ENCODE results near the gene C2orf72.

The C2orf72 gene

GRCh38 chr2:230990899-230991150 lies 46.5 kb upstream of the C2orf72 start:
- no peaks in the 10 kb centered on the region for H3K36me3 ChIP-seq (ENCODE audit: insufficient read depth, low read length)
- no peak overlapping the region for H3K4me2 ChIP-seq (ENCODE audit: low read depth, low read length, poor library complexity, severe bottlenecking)
- H3K27me3 ChIP-seq (ENCODE audit: insufficient read depth, low read length, poor library complexity, severe bottlenecking), result no peaks in the 10 kb centered on the region
- peaks cover 4% of the 10 kb centered on the region for H3K4me1 ChIP-seq (ENCODE audit: insufficient read depth, low read length, poor library complexity, severe bottlenecking)
- H3K4me3 ChIP-seq (ENCODE audit: low read length, poor library complexity, severe bottlenecking), result no peak overlapping the region
- no peaks in the 10 kb centered on the region for H3F3A ChIP-seq (ENCODE audit: low read depth)
- H4K20me1 ChIP-seq (ENCODE audit: insufficient read depth, low read length, poor library complexity, severe bottlenecking), result no peaks in the 10 kb centered on the region
- H3K79me2 ChIP-seq (ENCODE audit: insufficient read depth, low read length), result no peaks in the 10 kb centered on the region
- no peak overlapping the region for H3K9ac ChIP-seq (ENCODE audit: low read depth, low read length, poor library complexity, severe bottlenecking)
- H3K9me2 ChIP-seq (replicated peaks; ENCODE audit: low read depth, low read length), result no peaks in the 10 kb centered on the region
- TF ChIP-seq CTCF (conservative IDR thresholded peaks at IDR 0.05; ENCODE audit: low read length) (no peak), EZH2phosphoT487 (IDR thresholded peaks at IDR 0.05; ENCODE audit: borderline replicate concordance) (no peak)
- H2AFZ ChIP-seq (ENCODE audit: low read length), result no peak overlapping the region
- H3K9me3 ChIP-seq (ENCODE audit: insufficient read depth, low read depth, low read length), result no peaks in the 10 kb centered on the region

- H3K27me3 ChIP-seq (ENCODE audit: insufficient read depth, low read length, poor library complexity, severe bottlenecking), result no peaks in the 10 kb centered on the region
- peaks cover 4% of the 10 kb centered on the region for H3K4me1 ChIP-seq (ENCODE audit: insufficient read depth, low read length, poor library complexity, severe bottlenecking)
- H3K4me2 ChIP-seq (ENCODE audit: low read depth, low read length, poor library complexity, severe bottlenecking), result no peak overlapping the region
- H3F3A ChIP-seq (ENCODE audit: low read depth), result no peaks in the 10 kb centered on the region
- no peak overlapping the region for H3K9ac ChIP-seq (ENCODE audit: low read depth, low read length, poor library complexity, severe bottlenecking)
- H3K36me3 ChIP-seq (ENCODE audit: insufficient read depth, low read length), result no peaks in the 10 kb centered on the region
- H3K79me2 ChIP-seq (ENCODE audit: insufficient read depth, low read length), result no peaks in the 10 kb centered on the region
- TF ChIP-seq EZH2phosphoT487 (IDR thresholded peaks at IDR 0.05; ENCODE audit: borderline replicate concordance) (no peak), CTCF (conservative IDR thresholded peaks at IDR 0.05; ENCODE audit: low read length) (no peak)
- no peak overlapping the region for H2AFZ ChIP-seq (ENCODE audit: low read length)
- H3K4me3 ChIP-seq (ENCODE audit: low read length, poor library complexity, severe bottlenecking), result no peak overlapping the region
- H3K9me3 ChIP-seq (ENCODE audit: insufficient read depth, low read depth, low read length), result no peaks in the 10 kb centered on the region
- no peaks in the 10 kb centered on the region for H3K9me2 ChIP-seq (replicated peaks; ENCODE audit: low read depth, low read length)
- H4K20me1 ChIP-seq (ENCODE audit: insufficient read depth, low read length, poor library complexity, severe bottlenecking), result no peaks in the 10 kb centered on the region
These were observed 45.7 kb upstream of the C2orf72 start for GRCh38 chr2:230991598-230991997.

GRCh38 chr2:230995821-230996220 lies 41.5 kb upstream of the C2orf72 start, which contains the start of gene SPATA3:
Gene SPATA3, plus strand, starts transcription at chr2:230996121. Its CDS starts 113 bp downstream, at chr2:230996234.
- H3K79me2 ChIP-seq (ENCODE audit: insufficient read depth, low read length), result no peaks in the 10 kb centered on the region
- no peaks in the 10 kb centered on the region for H3K4me1 ChIP-seq (ENCODE audit: insufficient read depth, low read length, poor library complexity, severe bottlenecking)
- no peaks in the 10 kb centered on the region for H3K9me2 ChIP-seq (replicated peaks; ENCODE audit: low read depth, low read length)
- no peaks in the 10 kb centered on the region for H3F3A ChIP-seq (ENCODE audit: low read depth)
- TF ChIP-seq CTCF (conservative IDR thresholded peaks at IDR 0.05; ENCODE audit: low read length), result no peak
- no peak for TF ChIP-seq EZH2phosphoT487 (IDR thresholded peaks at IDR 0.05; ENCODE audit: borderline replicate concordance)
- H2AFZ ChIP-seq (ENCODE audit: low read length), result no peak within 1 kb of the TSS
- H3K4me2 ChIP-seq (ENCODE audit: low read depth, low read length, poor library complexity, severe bottlenecking), result no peak within 1 kb of the TSS
- H3K9me3 ChIP-seq (ENCODE audit: insufficient read depth, low read depth, low read length), result no peaks in the 10 kb centered on the region
- H4K20me1 ChIP-seq (ENCODE audit: insufficient read depth, low read length, poor library complexity, severe bottlenecking), result no peaks in the 10 kb centered on the region
- H3K36me3 ChIP-seq (ENCODE audit: insufficient read depth, low read length), result no peaks in the 10 kb centered on the region
- no peak within 1 kb of the TSS for H3K4me3 ChIP-seq (ENCODE audit: low read length, poor library complexity, severe bottlenecking)
- H3K27me3 ChIP-seq (ENCODE audit: insufficient read depth, low read length, poor library complexity, severe bottlenecking), result no peaks in the 10 kb centered on the region
- no peak within 1 kb of the TSS for H3K9ac ChIP-seq (ENCODE audit: low read depth, low read length, poor library complexity, severe bottlenecking)
